Ovary (tissue), 9 donors: ENCODE data around the gene GNG7. TPM values are rescaled to one million over a fixed set of nuclear protein-coding genes. Genes with fewer than 3 reads are reported as not detected.
"Not testable (repeated sequence)": the region's sequence is repeated elsewhere in the genome, so short reads cannot be mapped to it uniquely, and the experiment has no call there.

Experiments
- DNase-seq, 5 donors: peaks; one replicate each; pipeline ENCODE4 v3.0.0-alpha.2; 2019 to 2020
- H3K27ac ChIP-seq, 2 donors: fragments of 200-600 bp; one replicate each; pipeline versions ENCODE4 v1.5.1 to v1.8.0; 2019 to 2022
- H3K27me3 ChIP-seq: fragments of 200-600 bp; one replicate; pipeline ENCODE4 v1.8.0; 2022
- H3K36me3 ChIP-seq: fragments of 200-600 bp; sonication (generic); one replicate; pipeline ENCODE4 v1.5.1; 2019
- H3K4me1 ChIP-seq: one replicate; pipeline ENCODE4 v1.8.1; 2013; ENCODE audit warnings: mild to moderate bottlenecking, moderate library complexity; ENCODE audit not compliant: insufficient read depth
- H3K4me3 ChIP-seq: fragments of 200-600 bp; sonication (generic); one replicate; pipeline ENCODE4 v1.5.1; 2017
- H3K9me3 ChIP-seq, 2 donors: fragments of 200-600 bp in 1 of 2; sonication (generic) in 1 of 2; one replicate each; pipeline versions ENCODE4 v1.5.1 to v1.8.1; 2013 to 2019; ENCODE audit warnings: mild to moderate bottlenecking in 1 of 2, moderate library complexity in 1 of 2
- EP300 ChIP-seq: sonication (generic); formaldehyde crosslinking; IDR thresholded peaks from one replicate; pipeline ENCODE4 v1.6.1; 2017; ENCODE audit warnings: antibody characterized with exemption
- POLR2A ChIP-seq: fragments of 450-650 bp; IDR thresholded peaks from one replicate; pipeline ENCODE4 v1.6.1; 2017; ENCODE audit warnings: antibody characterized with exemption, mild to moderate bottlenecking, moderate library complexity
- WGBS, 3 donors: extraction: QIAGEN DNeasy Blood & Tissue Kit in 1 of 3; methylation state at CpG; one replicate each; pipeline versions ENCODE4 v1.1.5 to v1.1.7; 2013 to 2017; 5-methylcytosine and 5-hydroxymethylcytosine counted together
- intact Hi-C, 4 donors: fragments of 100-400 bp; cut with DNase I; formaldehyde crosslinking; loops; one replicate each; pipeline versions ENCODE4 v1.11.0 to v1.15.1; 2022 to 2023
- polyA plus RNA-seq, 2 donors: library from polyadenylated mRNA; stranded (reverse); fragments of 200-250 nt in 1 of 2; fragments of 350-450 nt in 1 of 2; fragmentation: Illumina TruSeq in 1 of 2; extraction: RNeasy Lipid Tissue Mini Kit (QIAGEN cat#74804) in 1 of 2; gene quantifications; one replicate each; pipeline ENCODE4 v1.2.3, GENCODE V29; 2013 to 2014
- total RNA-seq, 7 donors: library from RNA; depleted of rRNA in 2 of 7; stranded (reverse); fragments of >200 nt in 2 of 7; fragmentation: NEBNext Ultra II Directional in 3 of 7; extraction: Animal tissue kit (Norgen Biotek cat#: 25700) in 3 of 7; gene quantifications; one replicate each; pipeline versions ENCODE4 v1.1.0 to v1.2.4, GENCODE V29; 2016 to 2023
- TF ChIP-seq, protein P1 (sequence below), 3 donors: fragments of 450-650 bp in 2 of 3; fragments of 200-600 bp in 1 of 3; IDR thresholded peaks; one replicate each; pipeline versions ENCODE4 v1.5.1 to v1.8.0; 2016 to 2022; ENCODE audit warnings: antibody characterized with exemption in 3 of 3, mild to moderate bottlenecking in 1 of 3
- donor health status: DM: no; HTN: no; CAD: no; lungs with moderate emphysema.
- donor health status: DM: no; HTN: no; CAD: no.
- donor health status: Bipolar disorder and iron deficiency.
- donor health status: DM: yes; HTN: yes; CAD: no.
- donor health status: DM: no; HTN: no; CAD: no.
- donor health status: DM: yes; HTN: yes; CAD: no.

Gene GNG7
- total and polyA plus RNA-seq, 9 donors: 4.1 to 36.3 (median 15.1) TPM

DNA sequence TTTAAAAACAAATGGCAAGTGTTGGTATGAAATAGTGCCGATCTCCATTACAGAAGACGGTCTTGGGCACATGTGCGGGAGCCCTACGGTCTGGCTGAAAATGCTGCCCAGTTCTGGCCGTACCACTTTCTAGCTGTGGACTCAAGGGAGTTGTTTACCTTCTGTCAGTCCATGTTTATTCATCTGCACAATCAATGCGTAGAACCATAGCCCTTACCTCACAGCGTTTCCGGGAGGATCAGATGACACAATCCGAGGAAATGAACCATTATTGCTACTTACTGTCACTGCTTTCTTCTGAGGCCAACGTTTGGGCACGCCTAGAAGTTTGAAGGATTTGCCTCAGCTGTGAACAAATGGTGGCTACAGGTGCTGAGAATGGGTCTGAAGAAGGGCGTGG is 195.4 kb downstream of the GNG7 start:
- intact Hi-C loops: no loop called here
- 17 to 33% (median 29%) methylated on average over 12 of the region's 12 CpGs for WGBS, 3 donors
- Histone ChIP-seq H3K36me3 (no peaks in the 10 kb centered on the region), H3K27me3 (no peaks in the 10 kb centered on the region), H3K9me3 (no peaks in the 10 kb centered on the region), H3K27ac (no peak overlapping the region), H3K4me1 (peaks cover 1% of the 10 kb centered on the region), H3K4me3 (no peak overlapping the region)
- DNase-seq: no peak
- TF ChIP-seq EP300 (no peak), POLR2A (no peak)
- TF ChIP-seq, protein P1, sequence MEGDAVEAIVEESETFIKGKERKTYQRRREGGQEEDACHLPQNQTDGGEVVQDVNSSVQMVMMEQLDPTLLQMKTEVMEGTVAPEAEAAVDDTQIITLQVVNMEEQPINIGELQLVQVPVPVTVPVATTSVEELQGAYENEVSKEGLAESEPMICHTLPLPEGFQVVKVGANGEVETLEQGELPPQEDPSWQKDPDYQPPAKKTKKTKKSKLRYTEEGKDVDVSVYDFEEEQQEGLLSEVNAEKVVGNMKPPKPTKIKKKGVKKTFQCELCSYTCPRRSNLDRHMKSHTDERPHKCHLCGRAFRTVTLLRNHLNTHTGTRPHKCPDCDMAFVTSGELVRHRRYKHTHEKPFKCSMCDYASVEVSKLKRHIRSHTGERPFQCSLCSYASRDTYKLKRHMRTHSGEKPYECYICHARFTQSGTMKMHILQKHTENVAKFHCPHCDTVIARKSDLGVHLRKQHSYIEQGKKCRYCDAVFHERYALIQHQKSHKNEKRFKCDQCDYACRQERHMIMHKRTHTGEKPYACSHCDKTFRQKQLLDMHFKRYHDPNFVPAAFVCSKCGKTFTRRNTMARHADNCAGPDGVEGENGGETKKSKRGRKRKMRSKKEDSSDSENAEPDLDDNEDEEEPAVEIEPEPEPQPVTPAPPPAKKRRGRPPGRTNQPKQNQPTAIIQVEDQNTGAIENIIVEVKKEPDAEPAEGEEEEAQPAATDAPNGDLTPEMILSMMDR (IDR thresholded peaks at IDR 0.05): no peak

DNA sequence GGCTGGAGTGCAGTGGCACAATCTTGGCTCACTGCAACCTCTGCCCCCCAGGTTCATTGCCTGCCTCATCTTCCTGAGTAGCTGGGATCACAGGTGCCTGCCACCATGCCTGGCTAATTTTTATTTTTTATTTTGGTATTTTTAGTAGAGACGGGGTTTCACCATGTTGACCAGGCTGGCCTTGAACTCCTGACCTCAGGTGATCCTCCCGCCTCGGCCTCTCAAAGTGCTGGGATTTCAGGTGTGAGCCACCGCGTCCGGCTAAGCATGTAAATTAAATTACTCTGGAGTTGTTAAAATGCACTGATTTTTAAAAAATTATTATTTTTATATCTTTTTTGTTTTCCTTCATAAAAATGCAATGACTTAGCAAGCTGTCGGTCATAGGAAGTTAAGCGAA is 195.8 kb downstream of the GNG7 start:
- H3K9me3 ChIP-seq, H3K27ac ChIP-seq, intact Hi-C loops, H3K36me3 ChIP-seq, H3K4me1 ChIP-seq, H3K4me3 ChIP-seq, H3K27me3 ChIP-seq, DNase-seq: not testable (repeated sequence)
- WGBS, 3 donors: 36 to 62% (median 43%) methylated on average over 8 of the region's 8 CpGs

GRCh38 chr19:2503521-2504109 is 198.9 kb downstream of the GNG7 start:
- no peaks in the 10 kb centered on the region for H3K27me3 ChIP-seq
- 43 to 57% (median 46%) methylated on average over 19 to 21 of the region's 21 CpGs for WGBS, 3 donors
- H3K4me3 ChIP-seq: no peak overlapping the region
- H3K4me1 ChIP-seq: peaks cover 1% of the 10 kb centered on the region
- no peak for DNase-seq
- intact Hi-C loops: no loop called here
- TF ChIP-seq POLR2A (no peak), EP300 (no peak)
- TF ChIP-seq, protein P1 (IDR thresholded peaks at IDR 0.05): no peak
- no peaks in the 10 kb centered on the region for H3K36me3 ChIP-seq
- H3K9me3 ChIP-seq: no peaks in the 10 kb centered on the region
- no peak overlapping the region for H3K27ac ChIP-seq

GRCh38 chr19:2500841-2501261 is 201.6 kb downstream of the GNG7 start:
- H3K9me3 ChIP-seq: no peaks in the 10 kb centered on the region
- no peaks in the 10 kb centered on the region for H3K36me3 ChIP-seq
- H3K4me3 ChIP-seq: no peak overlapping the region
- intact Hi-C loops: no loop called here
- no peaks in the 10 kb centered on the region for H3K27me3 ChIP-seq
- no peak overlapping the region for H3K27ac ChIP-seq
- WGBS, 3 donors: 44 to 50% (median 45%) methylated on average over 12 of the region's 12 CpGs
- DNase-seq: no peak
- TF ChIP-seq, protein P1 (IDR thresholded peaks at IDR 0.05): no peak
- TF ChIP-seq POLR2A: no peak
- TF ChIP-seq EP300: no peak
- H3K4me1 ChIP-seq: peaks cover 3% of the 10 kb centered on the region

DNA sequence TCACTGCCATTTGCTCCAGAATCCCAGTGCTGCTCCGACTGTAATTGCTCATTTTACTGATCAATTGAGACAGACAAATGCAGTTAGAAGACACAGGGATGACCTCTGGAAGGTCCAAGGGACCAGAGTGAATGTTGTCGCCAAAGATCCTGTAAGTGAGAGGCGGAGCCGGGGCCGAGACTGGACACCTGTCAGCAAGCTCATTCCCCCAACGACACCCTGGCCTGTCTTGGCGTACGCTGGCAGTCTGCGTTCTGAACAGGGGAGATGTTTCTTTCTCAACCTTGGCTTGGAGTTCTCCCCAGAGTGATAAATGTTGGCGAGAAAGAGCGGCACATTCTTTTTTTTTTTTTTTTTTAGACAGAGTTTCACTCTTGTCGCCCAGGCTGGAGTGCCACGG is 202.3 kb downstream of the GNG7 start:
- Histone ChIP-seq H3K27me3 (no peaks in the 10 kb centered on the region), H3K36me3 (no peaks in the 10 kb centered on the region), H3K27ac (no peak overlapping the region), H3K4me1 (peaks cover 8% of the 10 kb centered on the region), H3K9me3 (no peaks in the 10 kb centered on the region), H3K4me3 (no peak overlapping the region)
- no peak for DNase-seq
- WGBS, 3 donors: 82 to 87% (median 82%) methylated on average over 13 of the region's 13 CpGs
- TF ChIP-seq POLR2A (no peak), EP300 (no peak)
- TF ChIP-seq, protein P1 (IDR thresholded peaks at IDR 0.05): no peak
- intact Hi-C loops: no loop called here
